SH-SY5Y (cell line): ENCODE data around the gene ZBTB40.

ENCODE experiments used
- GATA2 ChIP-seq: IDR thresholded peaks from 2 replicates; pipeline ENCODE4 v1.6.1; 2011; ENCODE audit warnings: mild to moderate bottlenecking, low read depth, low read length
- GATA3 ChIP-seq: IDR thresholded peaks from 2 replicates; pipeline ENCODE4 v1.6.1; 2011; ENCODE audit warnings: low read depth, mild to moderate bottlenecking, low read length, moderate library complexity

ZBTB40 gene

GRCh38 chr1:22531251-22531650 is 79.6 kb downstream of the ZBTB40 start:
- no peak for TF ChIP-seq GATA3
- no peak for TF ChIP-seq GATA2

GRCh38 chr1:22533244-22533895 is 81.7 kb downstream of the ZBTB40 start:
- TF ChIP-seq GATA3, result no peak
- TF ChIP-seq GATA2, result 0 out of 2 replicates have a peak, but pooled peaks have one; percentile 19

GRCh38 chr1:22534951-22535350 is 83.3 kb downstream of the ZBTB40 start:
- TF ChIP-seq GATA3 (no peak), GATA2 (no peak)

GRCh38 chr1:22535399-22535798 is 83.7 kb downstream of the ZBTB40 start:
- TF ChIP-seq GATA3, result no peak
- TF ChIP-seq GATA2, result no peak

GRCh38 chr1:22536506-22536905 is 84.9 kb downstream of the ZBTB40 start:
- no peak for TF ChIP-seq GATA2
- TF ChIP-seq GATA3, result no peak

GRCh38 chr1:22537441-22538139 is 85.9 kb downstream of the ZBTB40 start:
- TF ChIP-seq GATA3 (no peak), GATA2 (no peak)

- TF ChIP-seq GATA3, result no peak
- no peak for TF ChIP-seq GATA2
Observed at GRCh38 chr1:22539510-22540118, 88.0 kb downstream of the ZBTB40 start.

- TF ChIP-seq GATA3, result no peak
- TF ChIP-seq GATA2, result no peak
Observed at GRCh38 chr1:22540337-22540736, 88.7 kb downstream of the ZBTB40 start.

GRCh38 chr1:22542886-22543285 is 91.2 kb downstream of the ZBTB40 start:
- TF ChIP-seq GATA2, result no peak
- no peak for TF ChIP-seq GATA3

- TF ChIP-seq GATA2 (no peak), GATA3 (no peak)
Observed at GRCh38 chr1:22543679-22544078, 92.0 kb downstream of the ZBTB40 start.

- TF ChIP-seq GATA2, result no peak
Observed at GRCh38 chr1:22544606-22545005, 93.0 kb downstream of the ZBTB40 start.

GRCh38 chr1:22545141-22545540 is 93.5 kb downstream of the ZBTB40 start:
- TF ChIP-seq GATA3, result no peak
- no peak for TF ChIP-seq GATA2

- no peak for TF ChIP-seq GATA3
- no peak for TF ChIP-seq GATA2
Observed at GRCh38 chr1:22547186-22547817, 95.7 kb downstream of the ZBTB40 start.

GRCh38 chr1:22547818-22548462 is 96.3 kb downstream of the ZBTB40 start:
- TF ChIP-seq GATA2, result no peak
- TF ChIP-seq GATA3, result no peak

GRCh38 chr1:22550021-22550420 is 98.4 kb downstream of the ZBTB40 start:
- TF ChIP-seq GATA2 (no peak), GATA3 (no peak)

- TF ChIP-seq GATA2 (no peak), GATA3 (no peak)
Observed at GRCh38 chr1:22551591-22551990, 99.9 kb downstream of the ZBTB40 start.
